ENCODE results near the gene AP1S3.
"Not testable (repeated sequence)": the region's sequence is repeated elsewhere in the genome, so short reads cannot be mapped to it uniquely, and the experiment has no call there.

AP1S3 gene

DNA sequence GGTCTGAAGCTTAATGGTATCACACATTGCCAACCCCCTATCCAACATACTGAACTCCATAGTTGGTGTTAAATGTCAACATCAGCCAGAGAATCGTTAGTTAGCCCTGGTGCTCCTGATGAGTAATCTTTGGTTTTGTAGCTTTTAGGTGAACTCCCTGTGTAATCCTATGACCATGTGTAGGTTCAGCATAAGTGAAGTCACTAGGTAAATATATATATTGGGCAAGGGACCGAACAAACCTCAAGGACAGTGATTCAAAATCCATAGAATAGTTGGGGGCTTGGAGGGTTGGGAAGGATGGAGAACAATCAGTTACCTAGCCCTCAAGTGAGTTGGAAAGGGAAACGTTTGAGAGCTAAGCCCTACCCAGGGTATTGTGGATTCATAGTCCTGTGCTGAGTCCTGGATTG lies 16.0 kb upstream of the AP1S3 start:
- DNase-seq (ENCODE audit: low read depth), result no peak

DNA sequence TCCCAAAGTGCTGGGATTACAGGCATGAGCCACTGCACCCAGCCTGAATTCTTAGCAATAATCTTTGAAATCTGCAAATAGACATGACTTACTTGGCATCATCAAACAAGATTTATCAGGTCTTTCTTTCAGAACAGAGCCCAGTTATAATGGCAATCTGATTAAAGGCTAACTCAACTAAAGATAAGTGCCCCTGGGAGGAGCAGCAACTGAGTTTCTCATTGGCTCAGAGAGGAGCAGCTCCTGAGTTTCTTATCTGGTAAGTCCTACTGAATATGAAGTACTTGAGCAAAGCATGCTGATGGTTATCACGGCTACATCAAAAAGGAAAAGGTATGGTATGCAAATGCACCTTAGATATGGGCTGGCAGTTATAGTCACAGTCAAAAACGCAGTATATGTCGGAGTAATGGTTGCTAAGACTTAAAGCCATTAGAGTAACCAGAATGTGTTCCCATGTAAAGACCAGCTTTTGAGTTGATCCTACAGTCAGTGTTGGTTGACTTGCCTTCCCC lies 15.0 kb upstream of the AP1S3 start:
- no peak for DNase-seq (ENCODE audit: low read depth)

DNA sequence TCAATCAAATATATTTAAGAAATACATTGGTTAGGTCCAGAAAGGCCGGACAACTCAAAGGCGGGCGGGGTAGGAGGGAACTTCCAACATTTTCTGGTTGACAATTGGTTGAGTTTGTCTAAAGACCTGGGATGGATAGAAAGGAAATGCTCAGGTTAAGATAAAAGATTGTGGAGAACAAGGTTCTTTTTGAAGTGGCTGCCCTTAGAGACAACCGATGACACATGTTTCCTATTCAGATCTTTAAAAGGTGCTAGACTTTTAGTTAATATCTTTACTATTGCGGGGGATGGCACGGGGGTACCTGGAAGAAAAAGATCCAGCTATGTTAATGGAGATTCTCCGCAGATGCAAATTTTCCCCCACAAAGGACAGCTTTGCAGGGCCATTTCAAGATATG lies 10.0 kb upstream of the AP1S3 start:
- no peak for DNase-seq (ENCODE audit: low read depth)

DNA sequence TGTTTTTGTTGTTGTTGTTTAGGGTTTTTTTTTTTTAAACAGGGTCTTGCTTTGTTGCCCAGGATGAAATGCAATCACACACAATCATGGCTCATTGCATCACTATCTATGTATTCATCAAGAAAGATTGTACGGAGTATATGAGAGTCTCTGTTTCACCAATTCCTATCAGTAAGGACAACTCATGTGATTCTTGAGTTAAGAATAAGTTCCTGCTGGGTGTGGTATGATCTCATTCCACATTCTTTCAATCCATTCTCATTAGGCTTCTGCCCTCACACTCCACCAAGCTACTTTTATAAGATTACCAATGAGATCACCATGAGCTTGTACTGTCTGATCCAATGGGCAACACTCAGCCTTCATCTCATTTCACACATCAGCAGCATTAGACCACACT lies 9.1 kb upstream of the AP1S3 start:
- no peak for DNase-seq (ENCODE audit: low read depth)

DNA sequence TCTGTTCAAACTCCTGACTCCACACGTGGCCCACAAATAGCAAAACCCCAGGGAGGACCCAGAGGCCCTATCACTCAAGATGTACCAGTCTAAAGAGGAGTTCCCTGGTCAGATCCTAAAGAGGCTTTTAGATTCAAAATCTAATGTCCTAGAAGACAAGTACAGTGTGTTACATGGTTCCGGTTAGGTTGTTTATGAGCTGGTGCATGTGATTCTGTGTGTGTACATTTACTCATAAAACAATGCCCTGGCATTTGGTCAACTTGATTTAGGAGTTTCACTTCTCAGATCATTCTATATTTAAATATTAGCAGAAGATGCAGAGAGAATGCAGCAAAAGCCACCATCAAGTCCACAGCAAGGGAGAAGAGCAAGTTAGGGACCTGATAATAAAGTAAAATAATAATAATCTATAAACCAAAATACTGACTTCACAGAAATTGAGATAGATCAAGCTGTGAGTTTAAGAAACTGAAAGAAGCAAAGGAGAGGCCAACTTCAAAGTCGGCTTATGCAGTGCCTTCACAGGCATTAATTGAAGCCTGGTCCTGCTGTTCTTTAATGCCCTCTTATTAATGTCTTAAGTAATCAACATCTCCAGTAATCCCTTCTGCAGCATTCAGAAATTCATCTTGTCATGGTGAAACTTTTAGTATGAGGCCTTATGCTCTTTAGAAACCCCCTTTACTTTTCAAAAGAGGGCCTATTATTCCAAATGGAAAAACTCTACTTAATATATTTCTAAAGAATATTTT lies 4.2 kb upstream of the AP1S3 start:
- DNase-seq (ENCODE audit: low read depth), result no peak

DNA sequence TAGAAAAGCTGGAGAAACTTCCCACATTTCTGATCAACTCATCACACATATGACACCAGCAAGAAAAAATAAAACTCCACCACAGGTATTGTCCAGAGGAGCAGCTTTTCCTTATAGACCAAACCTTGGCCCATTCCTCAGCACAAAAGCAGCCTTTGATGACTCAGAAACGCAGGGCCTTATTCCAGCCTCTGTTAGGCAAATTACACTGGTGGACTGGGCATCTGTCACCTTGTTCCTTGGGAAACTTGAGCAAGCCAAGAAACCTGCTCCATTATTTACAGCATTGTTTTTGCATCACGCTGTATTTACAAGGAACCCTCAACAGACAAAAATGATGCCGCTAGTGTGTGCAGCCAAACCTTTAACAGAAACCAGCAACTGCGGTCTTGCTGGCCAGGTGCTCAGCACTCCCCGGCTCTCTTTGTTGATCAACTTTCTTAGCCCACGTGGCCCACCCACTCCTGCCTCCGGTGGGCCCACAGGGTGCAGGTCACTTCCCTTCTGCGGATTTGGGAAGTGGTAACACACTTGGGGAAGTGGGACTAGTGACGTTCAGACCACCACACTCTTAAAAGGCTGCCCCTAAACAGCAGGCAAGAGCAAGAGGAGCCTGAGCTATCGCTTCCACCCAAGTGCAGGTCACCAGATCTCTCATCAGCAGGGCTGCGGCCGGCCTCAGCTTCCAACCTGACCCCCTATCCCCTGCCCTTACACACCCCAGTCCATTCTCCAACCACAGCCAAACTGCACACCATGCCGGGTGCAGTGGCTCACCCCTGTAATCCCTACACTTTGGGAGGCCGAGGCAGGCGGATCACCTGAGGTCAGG lies 1.5 kb downstream of the AP1S3 start:
- no peak for DNase-seq (ENCODE audit: low read depth)

DNA sequence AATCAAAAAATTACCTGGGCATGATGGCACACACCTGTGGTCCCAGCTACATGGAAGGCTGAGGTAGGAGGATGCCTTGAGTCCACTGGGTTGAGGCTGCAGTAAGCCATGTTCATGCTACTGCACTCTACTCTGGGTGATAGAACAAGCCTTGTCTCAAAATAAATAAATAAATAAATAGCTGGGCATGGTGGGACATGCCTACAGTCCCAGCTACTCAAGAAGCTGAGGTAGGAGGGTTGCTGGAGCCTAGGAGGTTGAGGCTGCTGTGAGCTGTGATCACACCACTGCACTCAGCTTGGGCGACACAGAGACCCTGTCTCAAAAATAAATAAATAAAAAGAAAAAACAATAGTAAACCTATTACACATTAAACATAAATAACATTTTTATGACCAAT lies 3.0 kb downstream of the AP1S3 start:
- DNase-seq (ENCODE audit: low read depth), result no peak

DNA sequence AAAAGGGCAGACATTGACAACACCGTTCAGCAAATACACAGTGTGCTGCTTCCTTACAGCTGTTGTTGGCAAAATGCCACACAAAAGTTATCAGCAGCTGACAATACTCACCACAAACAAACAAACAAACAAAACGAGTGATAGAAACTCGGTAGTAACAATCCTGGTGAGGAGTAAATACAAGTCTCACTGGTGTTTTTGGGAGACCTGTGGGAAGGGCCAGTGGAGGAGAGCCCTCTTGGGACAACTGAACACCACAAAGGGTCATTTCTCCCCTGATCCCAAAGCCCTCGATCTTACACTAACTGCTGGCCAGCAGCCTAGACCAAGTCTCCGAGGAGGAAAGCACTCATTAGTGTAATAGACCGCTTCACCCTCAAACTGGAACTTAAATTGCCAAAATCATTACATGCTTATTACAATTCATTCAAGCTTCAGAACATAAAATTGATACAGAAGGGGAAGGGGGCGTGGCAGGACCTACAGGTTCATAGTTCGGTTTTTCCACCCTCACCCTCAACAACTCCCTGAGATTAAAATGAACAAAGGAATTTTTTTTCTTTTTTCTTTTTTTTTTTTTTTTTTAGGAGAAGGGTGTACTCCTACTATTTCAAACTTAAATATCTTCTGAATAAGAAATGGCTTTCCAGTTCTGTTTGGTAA lies 5.0 kb downstream of the AP1S3 start:
- no peak for DNase-seq (ENCODE audit: low read depth)

DNA sequence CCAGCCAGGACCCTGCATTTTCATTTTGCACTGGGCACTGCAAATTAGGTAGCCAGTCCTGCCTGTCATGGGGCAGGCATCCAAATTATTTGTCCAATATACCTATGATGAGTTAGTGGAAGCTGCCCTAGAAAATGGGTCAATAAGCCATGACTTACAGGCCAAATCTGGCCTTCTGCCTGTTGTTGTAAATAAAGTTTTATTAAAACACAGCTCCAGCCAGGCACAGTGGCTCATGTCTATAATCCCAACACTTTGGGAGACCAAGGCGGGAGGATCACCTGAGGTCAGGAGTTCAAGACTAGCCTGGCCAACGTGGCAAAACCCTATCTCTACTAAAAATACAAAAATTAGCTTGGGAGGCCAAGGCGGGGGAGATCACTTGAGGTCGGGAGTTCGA lies 8.3 kb downstream of the AP1S3 start:
- no peak for DNase-seq (ENCODE audit: low read depth)

DNA sequence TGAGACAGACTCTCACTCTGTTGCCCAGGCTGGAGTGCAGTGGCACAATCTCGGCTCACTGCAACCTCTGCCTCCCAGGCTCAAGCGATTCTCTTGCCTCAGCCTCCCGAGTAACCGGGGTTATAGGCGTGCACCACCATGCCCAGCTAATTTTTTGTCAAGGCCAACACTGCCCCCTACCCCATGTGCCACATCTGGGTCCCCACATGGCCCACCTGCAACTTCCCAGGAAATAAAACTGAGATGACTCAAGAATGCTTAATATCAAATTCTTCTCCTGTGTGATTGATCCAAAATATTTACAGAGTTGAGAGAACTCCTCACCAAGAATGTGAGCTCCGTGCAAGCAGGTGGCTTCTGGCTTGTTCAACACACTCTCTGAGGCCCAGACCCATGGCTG lies 9.1 kb downstream of the AP1S3 start:
- DNase-seq (ENCODE audit: low read depth), result no peak

DNA sequence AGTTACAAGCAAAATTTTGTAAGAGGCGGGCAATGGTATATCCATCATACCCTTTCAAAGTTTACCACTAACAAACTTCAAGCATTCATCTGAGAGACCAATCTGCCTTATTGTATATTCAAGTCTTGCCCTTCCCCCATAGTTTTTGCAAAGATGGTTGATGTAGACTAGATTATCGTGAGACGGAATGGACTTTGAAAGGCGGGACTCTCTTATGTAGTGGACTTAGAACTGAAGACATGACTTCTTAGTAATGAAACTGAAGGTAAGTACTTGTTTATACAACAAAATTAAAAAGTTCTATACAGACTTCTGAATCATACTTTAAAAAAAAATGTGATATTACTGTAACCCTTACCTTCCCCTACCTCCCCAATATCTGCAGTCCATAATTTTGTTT lies 10.4 kb downstream of the AP1S3 start:
- DNase-seq (ENCODE audit: low read depth), result no peak

DNA sequence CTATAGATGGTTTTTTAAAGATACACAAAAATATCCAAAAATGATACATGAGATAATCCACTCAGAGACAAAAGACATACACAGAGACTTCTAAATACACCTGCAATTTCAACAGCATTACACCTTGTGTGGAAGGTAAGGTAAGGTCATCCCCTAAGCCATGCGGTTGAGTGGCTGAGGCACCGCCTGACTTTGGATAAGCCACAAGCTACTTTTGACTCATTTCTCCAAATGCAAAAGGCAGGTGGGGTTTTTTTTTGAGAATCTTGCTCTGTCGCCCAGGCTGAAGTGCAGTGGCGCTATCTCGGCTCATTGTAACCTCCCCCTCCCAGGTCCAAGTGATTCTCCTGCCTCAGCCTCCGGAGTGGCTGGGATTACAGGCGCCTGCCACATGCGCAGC lies 13.1 kb downstream of the AP1S3 start:
- no peak for DNase-seq (ENCODE audit: low read depth)

DNA sequence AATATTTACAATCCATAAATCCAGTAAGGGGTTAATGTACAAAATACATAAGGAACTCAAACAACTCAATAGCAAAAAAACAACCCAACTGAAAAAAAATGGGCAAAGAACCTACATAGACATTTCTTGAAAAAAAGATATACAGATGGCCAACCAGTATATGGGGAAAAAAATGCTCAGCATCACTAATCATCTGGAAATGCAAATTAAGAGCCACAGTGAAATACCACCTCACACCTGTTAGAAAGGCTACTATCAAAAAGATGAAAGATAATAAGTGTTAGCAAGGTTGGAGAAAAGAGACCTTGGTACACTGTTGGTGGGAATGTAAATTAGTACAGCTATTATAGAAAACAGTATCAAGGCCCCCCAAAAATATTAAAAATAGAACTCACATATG lies 14.6 kb downstream of the AP1S3 start:
- DNase-seq (ENCODE audit: low read depth), result no peak

DNA sequence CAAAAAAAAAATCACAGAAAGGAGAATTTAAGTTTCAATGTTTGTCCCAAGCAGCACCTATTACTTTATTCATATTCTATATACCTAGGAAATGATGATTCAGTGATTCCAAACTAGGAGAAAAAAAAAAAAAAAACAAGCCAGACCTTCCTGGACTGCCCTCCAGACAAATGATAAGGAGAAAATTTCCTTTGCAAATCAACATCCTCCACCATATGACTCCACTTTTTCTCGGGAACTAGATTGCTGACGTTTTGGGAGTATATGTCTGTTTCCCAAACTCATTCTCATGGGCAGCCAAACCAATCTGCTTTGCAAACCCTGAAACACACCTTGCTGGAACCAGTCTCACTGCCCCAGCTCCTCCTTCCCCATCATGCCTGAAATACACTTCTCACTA lies 16.8 kb downstream of the AP1S3 start:
- DNase-seq (ENCODE audit: low read depth), result no peak

DNA sequence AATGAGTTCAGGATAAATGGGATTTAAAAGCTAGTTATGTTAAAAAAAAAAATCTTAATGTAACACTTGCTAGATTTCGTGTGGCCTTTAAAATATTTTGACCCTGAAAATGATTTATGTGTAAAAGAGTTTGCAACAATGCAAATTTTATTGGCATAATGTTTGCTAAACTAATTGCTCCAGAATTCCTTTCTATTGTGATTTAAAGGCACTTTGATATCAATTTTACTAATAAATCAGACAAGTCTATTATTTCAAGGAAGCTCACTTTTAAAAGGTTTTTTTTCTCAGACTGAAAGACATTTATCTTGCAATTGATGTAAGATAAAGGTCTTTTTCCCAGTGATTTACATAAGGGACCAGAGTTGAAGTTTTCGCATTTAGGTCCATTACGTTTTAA lies 17.5 kb downstream of the AP1S3 start:
- DNase-seq (ENCODE audit: low read depth), result no peak

DNA sequence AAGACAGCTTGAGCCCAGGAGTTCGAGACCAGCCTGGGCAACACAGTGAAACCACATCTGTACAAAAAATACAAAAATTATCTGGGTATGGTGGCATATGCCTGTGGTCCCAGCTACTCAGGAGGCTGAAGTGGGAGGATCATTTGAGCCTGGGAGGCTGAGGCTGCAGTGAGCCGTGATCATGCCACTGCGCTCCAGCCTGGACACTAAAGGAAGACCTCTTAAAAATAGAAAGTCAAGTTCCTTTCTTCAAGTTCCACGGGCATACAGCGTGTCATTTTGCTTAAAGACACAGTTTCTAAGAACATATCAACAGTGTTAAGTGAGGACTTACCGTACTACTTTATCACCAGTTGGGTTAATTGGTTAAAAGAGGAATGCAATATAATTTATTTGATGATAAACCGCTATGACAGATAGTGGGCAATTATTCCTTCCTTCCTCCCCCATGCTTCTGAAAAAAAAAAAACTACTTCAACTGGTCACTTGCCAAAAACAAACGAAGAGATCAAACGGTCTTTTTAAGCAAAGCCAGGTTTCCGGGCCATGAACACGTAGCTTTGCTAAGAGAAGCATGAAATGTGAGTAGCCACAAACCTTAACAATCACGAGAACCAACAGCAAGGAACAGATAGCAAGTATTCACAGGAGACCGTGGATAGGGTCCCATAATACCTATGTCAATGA lies 21.4 kb downstream of the AP1S3 start:
- DNase-seq (ENCODE audit: low read depth), result no peak

DNA sequence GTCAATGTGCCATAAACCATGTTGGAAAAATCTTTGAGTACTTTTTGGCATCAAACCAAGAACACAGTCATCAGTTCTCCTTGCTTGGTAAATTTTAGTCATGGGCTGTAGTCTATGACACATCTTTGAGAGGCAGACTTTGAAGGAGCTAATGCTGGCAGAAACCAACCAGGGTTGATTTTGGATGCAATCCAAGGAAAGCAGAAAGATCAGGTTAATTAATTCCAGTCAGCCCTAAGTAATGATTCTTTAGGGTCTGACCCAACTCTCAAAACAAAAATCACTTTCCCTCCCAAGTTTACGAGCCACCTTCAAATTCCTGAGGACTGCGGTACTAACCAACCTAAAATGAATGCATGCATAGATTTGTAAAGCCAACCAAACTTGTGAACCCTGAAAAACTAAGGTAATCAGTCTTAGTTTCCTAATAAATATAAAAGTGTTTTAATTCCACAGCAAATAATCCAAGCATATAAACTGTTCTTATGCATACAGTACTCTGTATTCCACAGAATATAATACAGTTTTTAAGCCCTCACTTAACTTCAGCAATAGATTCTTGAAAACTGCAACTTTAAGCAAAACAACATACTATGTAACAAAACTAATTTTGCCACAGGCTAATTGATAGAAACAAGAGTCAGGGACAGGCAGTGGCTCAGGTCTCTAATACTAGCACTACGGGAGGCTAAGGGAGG lies 22.0 kb downstream of the AP1S3 start:
- no peak for DNase-seq (ENCODE audit: low read depth)

DNA sequence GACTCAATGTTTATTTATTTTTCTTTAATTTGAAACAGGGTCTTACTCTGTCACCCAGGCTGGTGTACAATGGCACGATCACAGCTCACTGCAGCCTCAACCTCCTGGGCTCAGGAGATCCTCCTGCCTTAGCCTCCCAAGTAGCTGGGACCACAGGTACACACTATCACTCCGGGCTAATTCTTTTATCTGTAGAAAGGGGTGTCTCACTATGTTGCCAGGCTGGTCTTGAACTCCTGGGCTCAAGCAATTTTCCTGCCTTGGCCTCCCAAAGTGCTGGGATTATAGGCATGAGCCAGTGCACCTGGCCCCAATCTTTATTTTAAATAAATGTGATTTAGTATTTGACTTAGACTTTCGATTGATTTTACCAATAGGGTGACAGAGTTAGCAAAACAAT lies 22.6 kb downstream of the AP1S3 start:
- not testable (repeated sequence) for DNase-seq (ENCODE audit: low read depth)

DNA sequence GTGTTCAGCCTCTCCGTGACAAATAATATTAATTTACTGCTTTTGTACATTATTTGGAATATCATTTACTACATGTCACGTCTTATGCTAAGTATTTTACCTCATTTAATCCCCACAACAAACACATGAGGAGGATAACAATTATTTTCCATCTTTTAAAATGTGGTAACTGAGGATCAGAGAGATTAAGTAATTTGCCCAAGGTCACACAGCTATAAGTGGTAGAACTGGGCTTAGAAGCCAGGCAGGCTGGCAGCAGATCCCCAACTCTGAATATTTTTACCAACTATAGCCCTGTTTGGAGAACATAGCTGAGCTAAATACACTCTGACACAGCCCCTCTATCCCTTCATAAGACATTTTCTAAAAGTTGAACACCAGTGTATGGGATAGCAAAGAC lies 24.1 kb downstream of the AP1S3 start:
- DNase-seq (ENCODE audit: low read depth), result no peak

DNA sequence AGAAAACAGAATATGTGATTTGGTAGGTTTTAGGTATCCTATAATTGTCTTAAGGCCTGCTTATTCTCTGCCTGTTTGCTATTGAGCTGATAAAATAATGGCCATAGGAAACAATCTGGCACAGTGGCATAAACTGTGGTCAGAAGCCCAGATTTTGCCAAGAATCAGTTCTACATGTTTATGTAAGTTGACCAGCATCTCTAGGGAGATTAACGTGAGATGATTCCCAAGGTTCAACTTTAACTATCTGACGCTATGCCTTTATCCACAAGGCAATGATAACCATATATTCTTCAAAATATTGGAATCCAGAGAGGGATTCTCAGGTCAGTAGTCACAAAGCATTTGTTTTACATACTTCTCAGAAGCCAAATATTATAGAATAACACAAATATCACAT lies 25.6 kb downstream of the AP1S3 start:
- no peak for DNase-seq (ENCODE audit: low read depth)

DNA sequence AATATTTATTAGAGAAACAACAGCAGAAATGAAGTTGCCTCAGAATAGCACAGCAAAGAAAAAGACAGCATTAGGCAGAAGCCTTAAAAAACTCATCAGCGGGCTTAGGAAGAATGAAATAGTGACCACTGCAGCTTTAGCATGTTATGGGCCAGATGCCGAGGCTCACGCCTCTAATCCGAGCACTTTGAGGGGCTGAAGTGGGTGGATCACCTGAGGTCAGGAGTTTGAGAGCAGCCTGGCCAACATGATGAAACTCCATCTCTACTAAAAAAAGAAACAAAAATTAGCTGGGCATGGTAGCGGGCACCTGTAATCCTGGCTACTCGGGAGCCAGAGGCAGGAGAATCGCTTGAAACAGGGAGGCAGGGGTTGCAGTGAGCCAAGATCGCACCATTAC lies 32.4 kb downstream of the AP1S3 start:
- no peak for DNase-seq (ENCODE audit: low read depth)

DNA sequence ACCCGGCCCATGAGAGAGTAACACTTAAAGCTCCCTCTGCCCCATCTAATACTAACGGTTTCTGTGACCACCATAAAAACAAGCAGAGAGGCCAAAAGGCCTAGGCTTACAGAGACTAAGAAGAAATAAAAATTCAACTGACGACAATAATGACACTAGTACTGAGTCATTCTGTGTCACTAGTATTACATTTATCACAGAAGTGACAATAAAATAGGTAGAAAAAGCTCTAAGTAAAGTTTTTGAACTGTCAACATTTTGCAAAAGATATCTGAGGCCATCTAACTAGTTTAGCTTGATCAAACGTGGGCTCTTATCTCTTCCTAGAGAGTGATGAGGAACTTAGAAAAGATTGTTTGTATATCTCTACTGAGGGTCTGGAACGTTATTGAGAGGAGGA lies 35.6 kb downstream of the AP1S3 start:
- no peak for DNase-seq (ENCODE audit: low read depth)
